SW480 (cell line): ENCODE results near the gene TTC23L.
"Not testable (repeated sequence)": the region's sequence is repeated elsewhere in the genome, so short reads cannot be mapped to it uniquely, and the experiment has no call there.

ENCODE experiments used
- DNase-seq: peaks from one replicate; pipeline ENCODE4 v3.0.0-alpha.2; 2016; ENCODE audit warnings: low spot score

Gene TTC23L

DNA sequence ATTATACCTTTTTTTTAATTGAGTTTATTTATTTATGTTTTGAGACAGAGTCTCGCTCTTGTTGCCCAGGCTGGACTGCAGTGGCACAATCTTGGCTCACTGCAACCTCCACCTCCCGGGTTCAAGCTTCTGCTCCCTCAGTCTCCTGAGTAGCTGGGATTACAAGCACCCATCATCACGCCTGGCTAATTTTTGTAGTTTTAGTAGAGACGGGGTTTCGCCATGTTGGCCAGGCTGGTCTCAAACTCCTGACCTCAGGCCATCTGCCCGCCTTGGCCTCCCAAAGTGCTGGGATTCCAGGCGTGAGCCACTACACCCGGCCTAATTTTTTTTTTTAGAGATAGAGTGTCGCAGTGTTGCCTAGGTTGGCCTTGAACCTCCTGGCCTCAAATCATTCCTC is 84.3 kb downstream of the TTC23L start:
- DNase-seq: not testable (repeated sequence)

DNA sequence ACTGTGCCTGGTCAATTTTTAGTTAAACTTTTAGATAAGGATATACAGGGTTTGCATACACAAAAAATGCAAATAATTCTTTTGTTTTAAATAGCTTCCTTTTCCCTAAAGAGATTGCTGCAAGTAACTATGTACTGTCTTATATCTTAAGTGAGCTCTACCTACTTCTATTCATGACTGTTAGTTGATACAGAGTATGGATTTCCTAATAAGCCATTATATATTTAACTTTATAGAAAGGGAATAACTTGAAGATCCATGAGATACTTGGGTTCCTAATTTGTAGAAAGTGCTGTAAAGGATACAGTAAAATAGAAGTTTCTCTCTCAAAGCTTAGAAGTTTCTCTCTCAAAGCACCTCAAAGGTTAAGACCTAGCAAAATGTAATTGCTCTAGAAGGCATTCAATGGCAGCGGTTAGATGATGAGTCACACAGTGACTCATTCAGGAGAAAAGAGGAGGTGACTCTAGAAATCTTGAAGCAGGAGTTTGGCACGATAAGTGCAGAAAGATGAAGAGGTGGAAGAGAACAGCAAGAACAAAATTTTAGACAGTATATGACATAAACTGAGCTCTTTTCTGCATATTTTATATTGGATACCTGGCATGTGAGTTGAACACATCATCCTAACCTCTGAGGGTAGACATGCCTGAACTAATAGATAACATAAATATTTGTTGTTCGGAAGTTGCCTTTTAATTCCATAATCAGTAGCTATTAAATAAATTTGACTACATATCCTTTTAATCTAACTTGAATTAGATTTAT is 84.9 kb downstream of the TTC23L start:
- peak; percentile 46 for DNase-seq

DNA sequence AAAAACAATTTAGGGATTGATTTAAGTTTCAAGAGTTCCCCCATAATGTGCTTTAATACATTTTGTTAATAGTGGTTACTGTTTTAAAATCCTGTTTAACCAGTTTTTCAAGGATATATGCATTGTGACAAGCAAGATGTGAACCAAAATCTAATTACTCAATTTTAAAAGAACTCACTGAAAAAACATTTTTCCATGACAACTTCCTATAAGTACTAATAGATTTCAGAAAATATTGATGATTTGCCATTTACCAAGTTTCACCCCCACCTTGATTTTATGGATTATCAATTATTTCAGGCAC is 85.5 kb downstream of the TTC23L start:
- no peak for DNase-seq

DNA sequence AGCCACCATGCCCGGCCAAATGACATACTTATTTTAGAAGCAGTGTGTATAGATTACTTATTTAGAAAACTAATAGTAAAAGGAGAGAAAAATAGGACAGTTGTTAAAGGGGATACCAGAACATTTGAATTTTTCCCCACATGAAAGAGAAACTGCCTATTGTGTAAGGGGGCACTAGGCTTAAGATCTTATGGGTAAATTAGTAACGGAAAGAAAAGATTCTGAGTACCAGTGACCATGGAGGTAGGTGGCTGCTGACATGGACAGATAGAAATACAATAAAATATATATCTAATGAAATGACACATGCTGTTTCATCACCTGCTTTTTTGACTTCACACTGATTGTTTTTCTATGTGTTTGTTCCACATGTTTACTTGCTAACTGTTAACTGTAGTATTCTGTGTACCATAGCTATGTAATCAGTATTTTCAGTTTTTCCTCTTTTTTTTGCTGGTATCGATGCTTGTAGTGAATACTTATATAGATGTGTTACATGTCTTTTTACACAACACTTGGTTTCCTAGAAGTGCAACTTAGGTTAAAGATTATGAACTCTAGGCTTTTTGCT is 87.4 kb downstream of the TTC23L start:
- no peak for DNase-seq

DNA sequence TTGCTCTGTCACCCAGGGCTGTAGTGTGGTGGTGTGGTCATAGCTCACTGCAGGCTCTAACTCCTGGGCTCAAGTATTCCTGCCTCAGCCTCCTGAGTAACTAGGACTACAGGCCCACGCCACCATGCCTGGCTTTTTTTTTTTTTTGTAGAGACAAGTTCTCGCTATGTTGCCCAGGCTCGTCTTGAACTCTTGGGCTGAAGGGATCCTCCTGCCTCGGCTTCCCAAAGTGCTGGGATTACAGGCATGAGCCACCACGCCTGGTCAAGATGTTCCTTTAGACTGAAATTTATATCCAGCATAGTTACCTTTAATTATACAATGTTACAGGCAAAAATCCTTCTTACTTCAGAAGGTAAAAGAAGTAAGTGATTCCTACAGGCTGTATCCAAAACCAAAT is 88.8 kb downstream of the TTC23L start:
- DNase-seq: no peak

DNA sequence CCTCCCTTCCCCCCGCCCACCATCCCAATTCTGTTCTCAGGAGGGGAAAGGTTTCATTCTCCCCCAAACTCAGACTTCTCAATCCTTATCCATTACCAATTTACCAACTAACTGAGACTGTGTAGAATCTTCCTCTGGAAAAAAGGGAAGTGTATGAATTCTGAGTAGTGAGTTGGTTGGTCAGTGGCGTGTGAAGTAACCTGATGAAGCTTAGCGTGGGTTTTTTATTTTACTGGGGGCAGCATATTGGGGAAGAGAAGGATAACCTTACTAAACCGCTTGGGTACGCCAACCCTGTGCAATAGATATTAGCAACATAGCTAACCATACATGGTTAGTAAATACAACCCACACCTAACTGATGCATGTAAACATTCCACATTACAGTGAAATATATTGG is 89.3 kb downstream of the TTC23L start:
- DNase-seq: no peak

DNA sequence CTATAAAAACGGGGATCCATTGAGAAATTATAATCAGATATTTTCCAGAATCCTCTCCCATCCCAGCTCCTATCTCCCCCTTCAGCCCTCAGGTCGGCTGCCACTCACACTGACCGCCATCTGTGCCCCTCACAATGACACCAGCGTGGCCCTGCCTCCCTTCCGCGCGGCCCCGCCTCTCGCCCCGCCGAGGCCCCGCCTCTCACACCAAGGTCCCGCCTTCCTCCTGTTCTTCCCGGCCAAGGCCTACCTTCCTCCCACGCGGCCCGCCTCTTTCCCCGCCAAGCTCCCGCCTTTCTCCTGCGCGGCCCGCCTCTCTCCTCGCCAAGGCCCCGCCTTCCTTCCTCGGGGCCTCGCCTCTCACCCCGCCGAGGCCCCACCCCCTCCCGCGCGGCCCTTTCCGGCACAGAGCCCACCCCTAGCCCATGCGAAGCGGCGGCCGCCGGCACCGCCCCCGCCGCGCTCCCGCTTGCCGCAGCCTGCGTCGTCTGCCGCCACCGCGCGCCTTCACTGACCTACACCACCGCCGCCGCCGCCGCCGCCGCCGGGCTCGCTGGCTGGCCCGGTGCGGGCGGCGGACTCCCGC is 90.3 kb downstream of the TTC23L start, which contains the start of gene DNAJC21:
Gene DNAJC21, plus strand, starts transcription at position 426 of the 586 bp plus-strand sequence. CDS start 261 bp downstream, outside the sequence.
- peak; percentile 96 for DNase-seq

DNA sequence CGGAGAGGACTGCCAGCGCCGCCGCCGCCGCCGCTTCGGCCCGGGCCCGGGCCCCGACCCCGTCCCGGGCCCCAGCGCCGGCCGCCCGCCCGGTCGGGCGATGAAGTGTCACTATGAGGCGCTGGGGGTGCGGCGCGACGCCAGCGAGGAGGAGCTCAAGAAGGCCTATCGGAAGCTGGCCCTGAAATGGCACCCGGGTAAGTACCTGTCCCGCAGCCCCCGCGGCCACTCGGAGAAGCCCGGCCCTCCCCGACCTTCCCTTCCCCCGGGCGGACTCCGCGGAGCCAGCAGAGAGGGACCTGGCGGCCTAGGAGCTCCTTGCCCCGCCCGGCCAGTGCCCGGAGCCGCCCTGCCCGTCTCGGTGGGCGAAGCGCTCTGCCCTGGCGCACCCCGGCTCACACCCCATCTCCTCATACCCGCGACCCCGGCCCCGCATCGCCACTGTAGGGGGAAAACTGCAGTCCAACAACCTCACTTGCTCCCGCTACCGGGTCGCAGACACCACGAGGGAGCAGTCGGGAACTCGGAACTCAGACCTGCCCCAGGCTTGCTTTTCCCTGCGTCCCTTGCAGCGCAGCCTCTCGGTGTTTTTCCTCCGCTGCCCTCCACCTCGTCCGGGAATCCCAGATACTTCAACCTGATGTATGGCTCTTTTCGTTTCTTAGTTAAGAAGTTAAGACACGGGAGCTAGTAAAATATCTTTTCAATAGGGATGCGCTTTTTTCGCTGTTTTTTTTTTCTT is 90.9 kb downstream of the TTC23L start:
- DNase-seq: peak; percentile 82

DNA sequence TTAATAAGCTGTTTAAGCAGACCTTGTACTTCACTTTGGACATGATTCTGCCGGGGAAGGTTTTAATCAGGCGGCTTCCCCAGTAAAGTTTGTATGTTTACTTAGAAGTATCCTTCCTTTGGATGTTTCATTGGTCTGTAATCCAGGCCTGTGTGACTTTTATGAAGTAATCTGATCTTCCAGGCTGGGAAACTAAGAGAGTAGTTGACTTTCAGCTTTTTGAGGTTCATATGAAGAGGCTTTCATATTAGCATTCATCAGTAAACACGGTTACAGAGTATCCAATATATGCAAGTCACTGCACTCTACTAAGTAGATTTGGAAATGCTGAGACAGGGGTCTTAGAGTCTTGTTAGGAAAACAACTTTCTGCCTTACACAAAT is 91.5 kb downstream of the TTC23L start:
- DNase-seq: no peak

DNA sequence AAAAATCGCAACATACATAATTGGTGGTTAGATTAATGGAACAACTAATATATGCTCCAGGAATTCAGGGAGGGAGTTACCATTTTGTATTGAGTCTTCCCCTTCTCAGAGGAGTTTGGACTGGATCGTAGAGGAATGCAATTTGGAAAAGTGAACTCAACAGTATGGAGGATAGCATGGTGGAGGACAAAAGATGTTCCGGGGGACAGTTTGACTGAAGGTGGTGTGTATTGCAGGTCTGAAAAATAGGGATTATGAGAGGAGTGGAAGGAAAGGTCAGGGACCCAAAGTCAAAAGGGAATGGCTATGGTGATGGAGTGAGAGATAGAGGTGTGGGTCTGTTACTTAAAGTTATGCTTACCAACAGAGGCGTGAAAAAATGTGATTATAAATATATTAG is 91.9 kb downstream of the TTC23L start:
- no peak for DNase-seq

DNA sequence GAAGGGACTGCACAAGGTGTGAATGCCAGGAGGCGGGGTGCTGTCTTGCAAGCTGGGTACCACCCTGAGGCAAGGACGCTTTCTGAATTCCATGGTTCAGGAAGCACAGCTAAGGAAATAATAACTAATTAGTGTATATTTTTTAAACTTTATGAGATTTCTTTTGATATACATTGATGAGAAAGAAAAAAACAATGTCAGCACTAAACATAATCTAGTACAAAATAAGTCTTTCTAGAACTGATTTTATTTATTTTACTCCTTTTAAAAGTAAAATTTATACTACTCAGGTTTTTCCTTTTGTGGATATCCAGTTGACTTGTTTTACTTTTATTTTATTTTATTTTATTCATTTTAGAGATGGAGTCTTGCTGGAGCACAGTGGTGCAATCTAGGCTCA is 94.0 kb downstream of the TTC23L start:
- DNase-seq: no peak

DNA sequence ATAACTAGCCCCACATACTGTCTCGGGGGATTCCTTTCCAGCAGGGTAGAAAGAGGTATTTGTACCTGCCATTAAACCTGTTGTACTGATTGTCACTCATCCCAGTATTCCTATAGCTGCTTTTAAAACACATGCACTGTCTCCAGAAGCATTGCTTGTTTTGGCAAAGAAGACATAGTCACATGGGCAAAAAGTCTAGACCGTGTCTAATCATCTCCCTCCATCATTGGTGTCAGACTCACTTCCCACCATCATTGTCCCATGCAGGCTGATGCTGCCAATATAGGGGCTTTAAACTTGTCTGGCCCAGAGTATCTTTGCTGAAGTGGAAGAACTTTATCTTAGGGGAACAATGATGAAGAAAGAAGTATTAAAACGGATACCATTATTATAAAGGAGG is 103.0 kb downstream of the TTC23L start:
- DNase-seq: no peak

DNA sequence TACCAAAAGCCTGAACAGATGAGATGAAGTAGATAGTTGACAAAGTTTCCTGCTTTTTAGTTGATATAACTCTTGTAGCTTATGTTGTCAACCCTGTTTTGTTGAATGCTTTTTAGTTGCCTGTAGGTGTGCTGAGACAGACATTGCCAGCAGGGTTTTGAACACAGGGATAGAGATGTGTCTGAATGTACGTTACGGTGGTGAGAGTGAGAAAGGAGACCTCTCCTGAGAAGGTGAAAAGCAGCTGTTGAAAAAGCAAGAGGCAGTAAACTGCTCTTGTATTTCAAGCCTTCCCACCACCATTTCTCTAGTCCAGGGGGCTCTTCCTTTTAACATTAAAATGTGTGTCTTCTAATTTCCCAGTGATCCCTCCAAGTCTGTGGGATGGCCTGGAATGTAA is 105.1 kb downstream of the TTC23L start:
- no peak for DNase-seq

DNA sequence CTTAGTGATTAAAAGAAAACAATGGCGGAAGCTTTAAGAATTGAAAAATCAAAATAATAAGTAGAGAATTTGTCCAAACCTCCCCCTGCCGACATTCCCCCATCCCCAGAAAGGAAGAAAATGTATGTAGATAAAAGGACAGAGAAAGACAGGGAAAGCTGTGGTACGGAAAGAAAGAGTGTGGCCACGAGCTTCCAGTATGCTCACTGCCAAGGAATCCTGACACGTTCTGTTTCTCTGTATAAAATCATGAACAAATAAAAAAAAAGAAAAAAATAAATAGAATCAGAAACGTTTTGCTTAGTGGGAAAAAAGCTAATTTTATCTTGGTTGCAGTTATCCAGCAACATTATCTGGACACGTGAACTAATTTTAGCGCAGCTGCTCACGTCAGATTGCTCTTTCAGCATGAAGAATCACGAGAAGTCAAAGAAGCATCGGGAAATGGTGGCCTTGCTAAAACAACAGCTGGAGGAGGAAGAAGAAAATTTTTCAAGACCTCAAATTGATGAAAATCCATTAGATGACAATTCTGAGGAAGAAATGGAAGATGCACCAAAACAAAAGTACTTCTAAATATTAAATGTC is 105.6 kb downstream of the TTC23L start:
- DNase-seq: no peak
